Measurements from ENCODE around the gene ADAMTS2. TPM values are rescaled to one million over a fixed set of nuclear protein-coding genes. Genes with fewer than 3 reads are reported as not detected.

ADAMTS2 gene
- total and polyA plus RNA-seq, 2 of the 8 experiments (the other 6 are each of a cell fraction or from before 2014, with no cell fraction given): 6.6 to 7.3 TPM

DNA sequence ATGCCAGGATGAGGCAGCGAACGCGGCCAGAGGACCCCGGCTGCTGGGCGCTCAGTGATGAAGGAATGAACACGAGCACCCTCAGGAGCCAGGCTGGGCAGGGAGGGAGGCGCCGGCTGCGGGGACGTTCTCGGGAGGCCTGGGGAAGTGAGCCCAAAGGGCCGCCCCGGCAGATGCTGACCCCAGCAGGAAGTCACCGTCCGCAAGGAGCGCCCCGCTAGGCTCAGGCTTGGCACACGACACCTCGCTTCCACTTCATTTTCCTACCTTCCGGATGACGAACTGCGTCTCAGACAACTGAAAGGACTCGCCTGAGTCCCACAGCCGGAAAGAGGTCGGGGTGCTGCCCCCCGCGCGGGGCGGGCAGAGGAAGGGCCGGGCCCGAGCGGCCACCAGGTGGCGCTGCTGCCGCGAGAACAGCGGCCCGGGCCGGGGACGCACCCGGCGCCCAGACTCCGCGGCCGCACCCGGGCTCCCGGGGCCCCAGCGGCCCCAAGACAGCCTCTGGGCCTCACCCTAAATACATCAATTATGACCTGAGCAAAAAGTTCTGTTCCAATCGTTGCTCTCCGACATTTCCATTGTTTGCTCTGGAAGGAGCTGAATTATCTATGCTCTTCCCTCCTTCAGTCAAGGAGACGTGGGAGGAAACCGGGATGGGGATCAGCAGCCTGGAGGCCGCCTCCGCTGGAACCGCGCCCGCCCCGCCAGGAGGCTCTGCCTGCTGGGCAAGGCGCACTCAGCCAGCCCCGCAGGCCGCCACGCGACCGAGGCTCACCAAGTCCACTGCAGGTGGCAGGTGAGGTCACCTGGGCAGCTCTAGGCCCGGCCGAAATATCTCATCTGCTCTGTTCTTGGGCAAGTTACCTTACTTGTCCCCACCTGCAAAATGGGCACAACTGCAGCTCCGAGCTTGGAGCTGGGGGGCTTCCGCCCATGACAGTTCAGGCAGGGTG lies 178.1 kb downstream of the ADAMTS2 start:
- Histone ChIP-seq H4K91ac (replicated peaks; ENCODE audit: insufficient read length, low read length) (peak overlapping the region; percentile 73), H2AK5ac (ENCODE audit: low read depth, low read length) (no peak overlapping the region), H3K56ac (replicated peaks; ENCODE audit: insufficient read length, low read depth, low read length) (no peak overlapping the region), H3K4ac (replicated peaks; ENCODE audit: insufficient read length, low read depth, low read length) (no peak overlapping the region), H4K8ac (ENCODE audit: extremely low read depth, insufficient read depth, low read length) (peak overlapping the region; percentile 91; the same call in 1 of the 2 replicates), H3K4me3 (ENCODE audit: extremely low read depth in 1 of 4, insufficient read depth in 2 of 4, low read depth in 3 of 4, low read length in 4 of 4) (peak overlapping the region in 3 of 4 experiments; percentile 21 to 51 (median 23); a peak in 4 of 8 replicates), H3K4me2 (ENCODE audit: insufficient read depth in 1 of 2, low read depth in 2 of 2, low read length in 2 of 2) (peak overlapping the region; percentile 7 to 68; a peak in 3 of 4 replicates), H3K9me3 (ENCODE audit: insufficient read depth in 2 of 2, low read depth in 1 of 2, low read length in 1 of 2) (peaks cover 2 to 5% of the 10 kb centered on the region in 2 experiments; a peak in 1 of 4 replicates), H2BK5ac (ENCODE audit: low read depth, low read length) (no peak overlapping the region), H3K4me1 (replicated peaks in 1 of 4; ENCODE audit: control insufficient read depth in 3 of 4, insufficient read depth in 4 of 4, low read length in 3 of 4) (no peaks in the 10 kb centered on the region; a peak in 1 of 7 replicates), H3K23me2 (ENCODE audit: low read depth, low read length) (no peaks in the 10 kb centered on the region; the same call in 1 of the 2 replicates), H3K9ac (replicated peaks in 1 of 4; ENCODE audit: extremely low read depth in 1 of 4, low read depth in 3 of 4, low read length in 3 of 4) (no peak overlapping the region), H3K27me3 (replicated peaks in 1 of 4; ENCODE audit: control insufficient read depth in 3 of 4, extremely low read depth in 1 of 4, insufficient read depth in 3 of 4, low read length in 3 of 4) (no peaks in the 10 kb centered on the region; a peak in 1 of 7 replicates), H3K79me1 (ENCODE audit: low read depth, low read length) (no peaks in the 10 kb centered on the region), H2BK12ac (ENCODE audit: low read depth, low read length) (no peak overlapping the region; the same call in 1 of the 2 replicates), H2BK15ac (ENCODE audit: low read length) (no peak overlapping the region), H3K27ac (ENCODE audit: low read depth, low read length) (no peak overlapping the region), H3K18ac (ENCODE audit: extremely low read depth, low read length) (no peak overlapping the region), H4K5ac (ENCODE audit: insufficient read length, low read depth, low read length) (no peak overlapping the region), H2AFZ (ENCODE audit: low read length) (peak overlapping the region; percentile 92; the same call in 1 of the 2 replicates), H3K79me2 (ENCODE audit: control insufficient read depth in 1 of 2, insufficient read depth in 2 of 2, low read length in 2 of 2) (no peaks in the 10 kb centered on the region), H2BK20ac (ENCODE audit: low read length) (no peak overlapping the region), H3K23ac (ENCODE audit: insufficient read length) (no peak overlapping the region), H3K36me3 (ENCODE audit: control insufficient read depth in 2 of 4, insufficient read depth in 4 of 4, low read length in 3 of 4) (no peaks in the 10 kb centered on the region), H3K14ac (ENCODE audit: insufficient read length) (no peak overlapping the region), H4K20me1 (replicated peaks in 1 of 2; ENCODE audit: control insufficient read depth in 1 of 2, insufficient read depth in 2 of 2, low read length in 2 of 2) (no peaks in the 10 kb centered on the region), H2BK120ac (replicated peaks; ENCODE audit: low read depth, low read length) (no peak overlapping the region)
- 53% methylated on average over 47 of the region's 67 CpGs; no CpG with 5 or more reads in 1 of the 2 experiments for WGBS, 2 experiments (ENCODE audit: extremely low coverage in 1 of 2, insufficient coverage in 1 of 2, insufficient read length in 1 of 2, insufficient replicate concordance in 2 of 2, low coverage in 1 of 2, low lambda C conversion rate in 2 of 2, missing lambda C conversion rate in 1 of 2)
- FAIRE-seq (no peak), DNase-seq (ENCODE audit: low read depth in 1 of 2, low spot score in 2 of 2) (peak in 1 of 2 experiments; percentile 92)
- ChIA-PET POLR2A (ENCODE audit: partially characterized antibody) (no interaction called here), CTCF (ENCODE audit: partially characterized antibody) (interaction anchor here (0.6 to 7.4 kb wide), 32 partner anchors 8 to 429 kb away, joined by 3 to 94 read pairs (median 4); no protein-coding TSS in a partner anchor)
- peak; percentile 78; the same call in 1 of the 2 replicates for TF ChIP-seq GABPA (IDR thresholded peaks at IDR 0.05; ENCODE audit: borderline replicate concordance, insufficient read depth, low read length)
- peak; percentile 79 to 96 for TF ChIP-seq RAD21 (IDR thresholded peaks at IDR 0.05 in 1 of 2, conservative IDR thresholded peaks at IDR 0.05 in 1 of 2; ENCODE audit: low read depth in 2 of 2, low read length in 2 of 2)
- TF ChIP-seq, protein P1, sequence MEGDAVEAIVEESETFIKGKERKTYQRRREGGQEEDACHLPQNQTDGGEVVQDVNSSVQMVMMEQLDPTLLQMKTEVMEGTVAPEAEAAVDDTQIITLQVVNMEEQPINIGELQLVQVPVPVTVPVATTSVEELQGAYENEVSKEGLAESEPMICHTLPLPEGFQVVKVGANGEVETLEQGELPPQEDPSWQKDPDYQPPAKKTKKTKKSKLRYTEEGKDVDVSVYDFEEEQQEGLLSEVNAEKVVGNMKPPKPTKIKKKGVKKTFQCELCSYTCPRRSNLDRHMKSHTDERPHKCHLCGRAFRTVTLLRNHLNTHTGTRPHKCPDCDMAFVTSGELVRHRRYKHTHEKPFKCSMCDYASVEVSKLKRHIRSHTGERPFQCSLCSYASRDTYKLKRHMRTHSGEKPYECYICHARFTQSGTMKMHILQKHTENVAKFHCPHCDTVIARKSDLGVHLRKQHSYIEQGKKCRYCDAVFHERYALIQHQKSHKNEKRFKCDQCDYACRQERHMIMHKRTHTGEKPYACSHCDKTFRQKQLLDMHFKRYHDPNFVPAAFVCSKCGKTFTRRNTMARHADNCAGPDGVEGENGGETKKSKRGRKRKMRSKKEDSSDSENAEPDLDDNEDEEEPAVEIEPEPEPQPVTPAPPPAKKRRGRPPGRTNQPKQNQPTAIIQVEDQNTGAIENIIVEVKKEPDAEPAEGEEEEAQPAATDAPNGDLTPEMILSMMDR (IDR thresholded peaks at IDR 0.05; ENCODE audit: control extremely low read depth in 1 of 3, insufficient read depth in 1 of 3, low read depth in 1 of 3, low read length in 3 of 3): peak in 2 of 3 experiments; percentile 79 to 99; a peak in 3 of 4 replicates
- no peak for TF ChIP-seq KDM4A (IDR thresholded peaks at IDR 0.05; ENCODE audit: low read depth, low read length, severe bottlenecking)
- TF ChIP-seq POLR2A (IDR thresholded peaks at IDR 0.05; ENCODE audit: control extremely low read depth in 1 of 2, low read depth in 2 of 2, low read length in 2 of 2): no peak
- TF ChIP-seq, protein P2, sequence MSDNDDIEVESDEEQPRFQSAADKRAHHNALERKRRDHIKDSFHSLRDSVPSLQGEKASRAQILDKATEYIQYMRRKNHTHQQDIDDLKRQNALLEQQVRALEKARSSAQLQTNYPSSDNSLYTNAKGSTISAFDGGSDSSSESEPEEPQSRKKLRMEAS (IDR thresholded peaks at IDR 0.05): no peak
- no peak for TF ChIP-seq CTBP2 (IDR thresholded peaks at IDR 0.05; ENCODE audit: borderline replicate concordance, insufficient read depth, insufficient read length, low read length)
